Prostate gland (tissue), 2 donors: ENCODE data around the gene ATP6V0B. TPM values are rescaled to one million over a fixed set of nuclear protein-coding genes. Genes with fewer than 3 reads are reported as not detected.
A peak's percentile ranks its signal among the peaks of the same experiment; 100 is the strongest.

Experiments used
- DNase-seq: peaks from one replicate; pipeline ENCODE4 v3.0.0-alpha.2; 2019; ENCODE audit warnings: low spot score
- H3K27ac ChIP-seq, 2 donors: fragments of 200-600 bp; sonication (generic); 2 replicates each; pipeline ENCODE4 v1.5.1; 2017 to 2019
- H3K27me3 ChIP-seq: fragments of 200-600 bp; sonication (generic); replicated peaks from 2 replicates; pipeline ENCODE4 v1.5.1; 2019; ENCODE audit not compliant: insufficient read depth
- H3K36me3 ChIP-seq, 2 donors: fragments of 200-600 bp; sonication (generic); 1 replicate in 1 of 2; 2 replicates in 1 of 2; pipeline versions ENCODE4 v1.5.1 to v1.8.1; 2017 to 2019
- H3K4me1 ChIP-seq: fragments of 200-600 bp; sonication (generic); replicated peaks from 2 replicates; pipeline ENCODE4 v1.5.1; 2019
- H3K4me3 ChIP-seq, 2 donors: fragments of 200-600 bp; sonication (generic); 2 replicates each; pipeline ENCODE4 v1.5.1; 2017 to 2019
- H3K9me3 ChIP-seq: fragments of 200-600 bp; sonication (generic); 2 replicates; pipeline ENCODE4 v1.5.1; 2017
- CTCF ChIP-seq, 4 experiments: fragments of 200-600 bp in 2 of 4; fragments of 450-650 bp in 2 of 4; sonication (generic) in 2 of 4; IDR thresholded peaks; 1 replicate in 3 of 4; 2 replicates in 1 of 4; pipeline ENCODE4 v1.5.1; 2016 to 2019; ENCODE audit warnings: antibody characterized with exemption in 4 of 4, mild to moderate bottlenecking in 2 of 4, moderate library complexity in 2 of 4
- POLR2A ChIP-seq: fragments of 450-650 bp; IDR thresholded peaks from one replicate; pipeline ENCODE4 v1.6.1; 2016; ENCODE audit warnings: antibody characterized with exemption, mild to moderate bottlenecking
- POLR2AphosphoS5 ChIP-seq: sonication (generic); formaldehyde crosslinking; IDR thresholded peaks from one replicate; pipeline ENCODE4 v1.6.1; 2017; ENCODE audit warnings: antibody characterized with exemption
- WGBS: methylation state at CpG from one replicate; pipeline ENCODE4 v1.1.5; 2018; 5-methylcytosine and 5-hydroxymethylcytosine counted together
- intact Hi-C: fragments of 100-400 bp; cut with DNase I; formaldehyde crosslinking; loops from one replicate; pipeline ENCODE4 v1.14.2; 2022
- total RNA-seq, 2 donors: library from RNA; depleted of rRNA; stranded (reverse); fragments of >200 nt; gene quantifications; one replicate each; pipeline ENCODE4 v1.1.0, GENCODE V29; 2016

Gene ATP6V0B
- total RNA-seq, 2 donors from 2014 or later = 180 to 245 TPM

DNA sequence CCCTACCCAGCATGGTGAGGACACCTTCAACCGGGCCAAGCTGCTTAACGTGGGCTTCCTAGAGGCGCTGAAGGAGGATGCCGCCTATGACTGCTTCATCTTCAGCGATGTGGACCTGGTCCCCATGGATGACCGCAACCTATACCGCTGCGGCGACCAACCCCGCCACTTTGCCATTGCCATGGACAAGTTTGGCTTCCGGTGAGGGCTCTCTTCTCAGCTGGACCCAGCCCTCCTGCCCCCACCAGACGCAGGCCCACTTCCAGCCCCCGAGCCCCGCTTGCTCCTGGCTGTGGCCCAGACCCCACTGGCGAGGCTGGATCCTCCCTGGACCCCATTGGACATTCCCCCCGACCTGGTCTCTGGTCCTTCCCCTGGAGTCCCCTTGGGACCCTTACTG, 10.1 kb downstream of the ATP6V0B start:
- H3K27ac ChIP-seq = no peak overlapping the region
- no peaks in the 10 kb centered on the region for H3K27me3 ChIP-seq
- H3K4me1 ChIP-seq = peaks cover 5% of the 10 kb centered on the region
- intact Hi-C loops = no loop called here
- H3K36me3 ChIP-seq = no peaks in the 10 kb centered on the region
- no peak overlapping the region for H3K4me3 ChIP-seq
- TF ChIP-seq POLR2AphosphoS5 = no peak
- WGBS = 94% methylated on average over 16 of the region's 16 CpGs
- no peaks in the 10 kb centered on the region for H3K9me3 ChIP-seq
- no peak for DNase-seq

GRCh38 chr1:43985984-43986595, 11.3 kb downstream of the ATP6V0B start:
- Histone ChIP-seq H3K9me3 (no peaks in the 10 kb centered on the region), H3K4me1 (peaks cover 6% of the 10 kb centered on the region), H3K4me3 (no peak overlapping the region), H3K36me3 (no peaks in the 10 kb centered on the region), H3K27me3 (no peaks in the 10 kb centered on the region), H3K27ac (no peak overlapping the region)
- WGBS = 76% methylated on average over 4 of the region's 4 CpGs
- no peak for TF ChIP-seq POLR2A
- TF ChIP-seq CTCF (IDR thresholded peaks at IDR 0.05) = no peak
- no peak for TF ChIP-seq POLR2AphosphoS5
- intact Hi-C loops = no loop called here
- DNase-seq = no peak

GRCh38 chr1:43986712-43987111, 12.0 kb downstream of the ATP6V0B start:
- TF ChIP-seq POLR2A (no peak), POLR2AphosphoS5 (no peak), CTCF (IDR thresholded peaks at IDR 0.05) (no peak)
- Histone ChIP-seq H3K36me3 (no peaks in the 10 kb centered on the region), H3K4me3 (no peak overlapping the region), H3K9me3 (no peaks in the 10 kb centered on the region), H3K27ac (no peak overlapping the region), H3K4me1 (peaks cover 6% of the 10 kb centered on the region), H3K27me3 (no peaks in the 10 kb centered on the region)
- intact Hi-C loops = no loop called here
- WGBS = 76% methylated on average over 6 of the region's 6 CpGs
- no peak for DNase-seq

DNA sequence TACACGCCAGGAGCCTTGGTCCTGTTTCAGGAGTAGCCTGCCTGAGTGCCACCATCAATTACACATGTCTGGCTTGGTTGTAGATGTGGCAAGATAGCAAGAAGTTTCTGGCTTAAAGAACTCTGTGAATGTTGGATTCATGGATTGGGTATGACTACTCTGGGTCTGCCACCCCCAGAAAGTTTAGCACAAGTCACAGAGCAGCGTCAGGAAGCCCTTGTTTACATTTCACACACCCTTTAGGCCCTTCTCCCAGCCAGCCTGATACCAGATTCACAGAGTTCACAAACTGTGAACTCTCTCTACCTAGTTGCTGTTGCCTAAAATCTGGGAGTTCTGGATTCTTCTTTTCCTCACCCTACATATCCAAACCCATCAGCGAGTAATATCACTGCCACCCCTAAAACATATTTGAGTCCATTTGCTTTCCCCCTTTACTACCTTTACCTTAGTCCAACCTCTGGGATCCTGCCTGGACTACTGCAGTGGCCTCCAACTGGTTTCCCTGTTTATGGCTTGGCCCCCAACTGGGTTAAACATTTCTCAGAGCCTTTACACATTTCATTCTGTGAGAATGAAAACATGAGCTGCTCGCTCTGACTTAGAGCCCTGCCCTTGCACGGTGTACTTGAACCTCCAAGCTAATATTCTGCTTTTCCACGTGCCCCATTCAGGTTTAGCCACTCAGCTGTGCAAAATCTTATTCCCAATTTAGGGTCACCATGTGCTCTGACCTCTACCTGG, 12.6 kb downstream of the ATP6V0B start:
- DNase-seq = no peak
- no peak overlapping the region for H3K4me3 ChIP-seq
- TF ChIP-seq POLR2A (no peak), CTCF (IDR thresholded peaks at IDR 0.05) (no peak), POLR2AphosphoS5 (no peak)
- intact Hi-C loops = no loop called here
- H3K27me3 ChIP-seq = no peaks in the 10 kb centered on the region
- WGBS = 73% methylated on average over 6 of the region's 6 CpGs
- H3K9me3 ChIP-seq = no peaks in the 10 kb centered on the region
- H3K36me3 ChIP-seq = no peaks in the 10 kb centered on the region
- H3K27ac ChIP-seq = no peak overlapping the region
- H3K4me1 ChIP-seq = peaks cover 6% of the 10 kb centered on the region

GRCh38 chr1:43990271-43991199, 15.8 kb downstream of the ATP6V0B start:
- Histone ChIP-seq H3K9me3 (no peaks in the 10 kb centered on the region), H3K36me3 (no peaks in the 10 kb centered on the region), H3K27me3 (no peaks in the 10 kb centered on the region), H3K27ac (peak overlapping the region; percentile 82 to 85), H3K4me1 (peaks cover 6% of the 10 kb centered on the region), H3K4me3 (peak overlapping the region; percentile 45 to 68)
- WGBS = 73% methylated on average over 19 of the region's 19 CpGs
- intact Hi-C loops = no loop called here
- no peak for TF ChIP-seq POLR2AphosphoS5
- no peak for DNase-seq
